OCI-LY7 (cell line): Measurements from ENCODE around the gene RNF213. TPM values are rescaled to one million over a fixed set of nuclear protein-coding genes. Genes with fewer than 3 reads are reported as not detected.

ENCODE experiments used
- BruUV-seq: library from RNA; stranded (reverse); fragments of 400-500 nt; replicated peaks from 2 replicates; lab custom pipeline; 2021; lab: Mats Ljungman, UMichigan
- CTCF ChIA-PET: fragments of 300-600 bp; sonication (Branson Sonifier 250); formaldehyde crosslinking; loops from one replicate; lab custom pipeline; 2022; ENCODE audit warnings: antibody characterized with exemption; ENCODE audit not compliant: unreplicated experiment; lab: Charles Lee
- POLR2A ChIA-PET: fragments of 300-600 bp; sonication (Branson Sonifier 250); formaldehyde crosslinking; loops from one replicate; lab custom pipeline; 2022; ENCODE audit warnings: antibody characterized with exemption; lab: Charles Lee
- DNase-seq: peaks from one replicate; pipeline ENCODE4 v3.0.0-alpha.2; 2015; ENCODE audit warnings: low spot score
- H2AFZ ChIP-seq: fragments of 200-600 bp; sonication (generic), shearing (Covaris generic); 2 replicates; pipeline ENCODE4 v1.6.1; 2014; ENCODE audit warnings: mild to moderate bottlenecking, antibody characterized with exemption, low read length, moderate library complexity
- H3K27ac ChIP-seq: fragments of 200-600 bp; sonication (generic); 2 replicates; pipeline ENCODE4 v1.5.1; 2014; ENCODE audit warnings: mixed run types, low read depth, mild to moderate bottlenecking, moderate library complexity, low read length, inconsistent platforms; ENCODE audit not compliant: poor library complexity, severe bottlenecking
- H3K36me3 ChIP-seq: fragments of 200-600 bp; sonication (generic); 2 replicates; pipeline ENCODE4 v1.6.1; 2014; ENCODE audit warnings: mild to moderate bottlenecking, antibody characterized with exemption, low read length, moderate library complexity, mixed read lengths; ENCODE audit not compliant: insufficient read depth
- H3K4me1 ChIP-seq: fragments of 200-600 bp; sonication (generic); 2 replicates; pipeline ENCODE4 v1.5.1; 2014; ENCODE audit warnings: mild to moderate bottlenecking, low read length; ENCODE audit not compliant: insufficient read depth, poor library complexity, severe bottlenecking
- H3K4me2 ChIP-seq: fragments of 200-600 bp; sonication (generic); 2 replicates; pipeline ENCODE4 v1.6.1; 2014; ENCODE audit warnings: mild to moderate bottlenecking, low read length
- H3K4me3 ChIP-seq: fragments of 200-600 bp; sonication (generic); 2 replicates; pipeline ENCODE4 v1.5.1; 2014; ENCODE audit warnings: mild to moderate bottlenecking, low read depth, low read length; ENCODE audit not compliant: poor library complexity, severe bottlenecking
- H3K79me2 ChIP-seq: fragments of 200-600 bp; sonication (generic); 2 replicates; pipeline ENCODE4 v1.6.1; 2016; ENCODE audit warnings: low read depth, mild to moderate bottlenecking, low read length, moderate library complexity, mixed read lengths; ENCODE audit not compliant: insufficient read depth
- H3K9me2 ChIP-seq: fragments of 200-600 bp; sonication (generic); 2 replicates; pipeline ENCODE4 v1.6.1; 2016; ENCODE audit warnings: mild to moderate bottlenecking, low read length, mixed read lengths; ENCODE audit not compliant: insufficient read depth
- H3K9me3 ChIP-seq: fragments of 200-600 bp; sonication (generic); 2 replicates; pipeline ENCODE4 v1.6.1; 2014; ENCODE audit warnings: mild to moderate bottlenecking, mixed run types, low read length, mixed read lengths
- H4K20me1 ChIP-seq: fragments of 200-600 bp; sonication (generic); 2 replicates; pipeline ENCODE4 v1.6.1; 2014; ENCODE audit warnings: mild to moderate bottlenecking, antibody characterized with exemption, low read length, moderate library complexity, mixed read lengths; ENCODE audit not compliant: insufficient read depth
- EZH2phosphoT487 ChIP-seq: fragments of 200-600 bp; sonication (generic); IDR thresholded peaks from 2 replicates; pipeline ENCODE4 v1.6.1; 2018; ENCODE audit warnings: low read depth, borderline replicate concordance, mild to moderate bottlenecking, mixed run types, antibody characterized with exemption, low read length, moderate library complexity, mixed read lengths
- intact Hi-C: fragments of 100-400 bp; cut with micrococcal nuclease; formaldehyde crosslinking; loops from one replicate; pipeline ENCODE4 v1.10.0; 2022; ENCODE audit not compliant: unreplicated experiment
- total RNA-seq, 2 experiments: library from RNA; depleted of rRNA in 1 of 2; stranded (reverse); fragments of >200 nt in 1 of 2; shearing (Covaris generic) in 1 of 2; gene quantifications; 2 replicates each; pipeline ENCODE4 v1.2.3, GENCODE V29; 2014 to 2022
- TF ChIP-seq, protein P1 (sequence below): fragments of 200-600 bp; sonication (generic); conservative IDR thresholded peaks from 2 replicates; pipeline ENCODE4 v1.5.1; 2014; ENCODE audit warnings: mild to moderate bottlenecking, antibody characterized with exemption, low read length, moderate library complexity, mixed read lengths

The RNF213 gene
- total RNA-seq, 2 experiments from 2014 or later = 58.8 to 68.6 TPM

DNA sequence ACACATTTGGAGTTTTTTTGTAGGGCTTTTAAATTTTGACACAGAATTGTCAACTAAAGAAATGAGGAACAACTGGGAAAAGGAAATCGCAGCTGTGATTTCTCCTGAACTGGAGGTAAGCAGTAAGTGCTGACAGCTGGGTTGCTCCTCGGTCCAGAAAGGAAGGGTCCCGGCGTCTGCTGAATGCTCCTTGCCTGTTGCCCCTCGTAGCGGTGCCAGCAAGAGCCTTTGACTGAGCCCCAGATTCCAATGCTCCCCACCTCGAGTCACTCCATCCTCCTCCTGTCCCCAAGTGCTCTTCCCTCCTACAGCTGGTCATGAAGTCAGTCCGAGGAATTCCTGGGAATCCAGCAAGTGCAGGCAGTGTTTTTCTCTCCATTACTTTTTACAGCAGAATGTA, 122.3 kb downstream of the RNF213 start:
- H3K36me3 ChIP-seq = no peaks in the 10 kb centered on the region
- no peak overlapping the region for H3K27ac ChIP-seq
- H3K4me3 ChIP-seq = no peak overlapping the region
- POLR2A ChIA-PET = interaction anchor here (0.5 kb wide), 1 partner anchor 284 kb away, joined by 3 read pairs; no protein-coding TSS in a partner anchor
- intact Hi-C loops = no loop called here
- H2AFZ ChIP-seq = no peak overlapping the region
- H3K9me3 ChIP-seq = no peaks in the 10 kb centered on the region
- TF ChIP-seq, protein P1, sequence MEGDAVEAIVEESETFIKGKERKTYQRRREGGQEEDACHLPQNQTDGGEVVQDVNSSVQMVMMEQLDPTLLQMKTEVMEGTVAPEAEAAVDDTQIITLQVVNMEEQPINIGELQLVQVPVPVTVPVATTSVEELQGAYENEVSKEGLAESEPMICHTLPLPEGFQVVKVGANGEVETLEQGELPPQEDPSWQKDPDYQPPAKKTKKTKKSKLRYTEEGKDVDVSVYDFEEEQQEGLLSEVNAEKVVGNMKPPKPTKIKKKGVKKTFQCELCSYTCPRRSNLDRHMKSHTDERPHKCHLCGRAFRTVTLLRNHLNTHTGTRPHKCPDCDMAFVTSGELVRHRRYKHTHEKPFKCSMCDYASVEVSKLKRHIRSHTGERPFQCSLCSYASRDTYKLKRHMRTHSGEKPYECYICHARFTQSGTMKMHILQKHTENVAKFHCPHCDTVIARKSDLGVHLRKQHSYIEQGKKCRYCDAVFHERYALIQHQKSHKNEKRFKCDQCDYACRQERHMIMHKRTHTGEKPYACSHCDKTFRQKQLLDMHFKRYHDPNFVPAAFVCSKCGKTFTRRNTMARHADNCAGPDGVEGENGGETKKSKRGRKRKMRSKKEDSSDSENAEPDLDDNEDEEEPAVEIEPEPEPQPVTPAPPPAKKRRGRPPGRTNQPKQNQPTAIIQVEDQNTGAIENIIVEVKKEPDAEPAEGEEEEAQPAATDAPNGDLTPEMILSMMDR = no peak
- no peak for TF ChIP-seq EZH2phosphoT487
- no peaks in the 10 kb centered on the region for H4K20me1 ChIP-seq
- H3K79me2 ChIP-seq = no peaks in the 10 kb centered on the region
- CTCF ChIA-PET = no interaction called here
- no peak overlapping the region for H3K4me2 ChIP-seq
- H3K4me1 ChIP-seq = no peaks in the 10 kb centered on the region
- no peaks in the 10 kb centered on the region for H3K9me2 ChIP-seq
- no TSS peak for BruUV-seq
- DNase-seq = no peak

DNA sequence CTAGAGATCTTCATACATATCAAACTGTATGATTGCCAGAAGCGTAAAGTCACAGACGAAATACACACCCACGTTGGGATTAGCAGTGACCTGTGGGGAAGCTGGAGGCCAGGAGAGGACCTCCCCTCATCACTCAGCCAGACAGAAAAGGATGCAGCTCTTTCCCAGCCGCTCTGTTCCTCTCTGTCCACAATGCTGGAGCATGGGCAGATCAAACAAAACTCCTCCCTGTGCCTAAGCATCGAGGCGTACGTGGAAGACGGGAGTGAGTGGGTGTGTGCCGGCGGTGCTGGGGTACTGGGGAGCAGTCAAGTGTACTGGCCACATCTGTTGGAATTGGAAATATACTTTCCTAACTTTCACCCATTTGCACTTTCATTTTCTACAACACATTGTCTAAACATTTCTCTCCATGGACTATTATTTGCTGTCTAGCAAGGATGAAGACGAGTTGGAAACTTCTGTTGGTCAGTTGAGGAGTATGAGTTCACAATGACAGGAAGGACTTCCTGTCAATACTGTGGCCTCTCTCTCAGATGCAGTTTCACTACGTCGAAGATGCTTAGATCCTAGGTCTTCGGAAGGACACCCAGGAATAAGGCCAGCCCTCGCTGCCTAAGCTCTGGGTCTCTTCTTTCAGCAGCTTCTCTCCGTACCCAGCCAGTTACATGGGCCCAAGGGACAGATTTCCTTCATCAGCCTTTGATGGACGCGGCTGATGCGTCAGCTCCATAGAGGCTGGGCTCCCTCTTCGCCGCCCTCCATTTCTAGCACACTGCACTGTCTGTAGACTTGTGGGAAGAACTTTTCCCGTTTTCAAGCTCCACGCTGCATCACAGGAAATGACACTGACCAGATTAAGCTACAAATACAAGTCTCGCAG, 123.7 kb downstream of the RNF213 start:
- H4K20me1 ChIP-seq = no peaks in the 10 kb centered on the region
- BruUV-seq = no TSS peak
- no peak overlapping the region for H3K4me3 ChIP-seq
- POLR2A ChIA-PET = no interaction called here
- H3K9me2 ChIP-seq = no peaks in the 10 kb centered on the region
- TF ChIP-seq EZH2phosphoT487 = no peak
- TF ChIP-seq, protein P1 = no peak
- intact Hi-C loops = no loop called here
- no peaks in the 10 kb centered on the region; the same call in 1 of the 2 replicates for H3K36me3 ChIP-seq
- CTCF ChIA-PET = interaction anchor here (0.6 kb wide), 1 partner anchor 134 kb away, joined by 3 read pairs; no protein-coding TSS in a partner anchor
- H3K4me1 ChIP-seq = no peaks in the 10 kb centered on the region
- no peak overlapping the region for H3K27ac ChIP-seq
- no peaks in the 10 kb centered on the region for H3K79me2 ChIP-seq
- no peak overlapping the region for H3K4me2 ChIP-seq
- H2AFZ ChIP-seq = no peak overlapping the region
- no peaks in the 10 kb centered on the region for H3K9me3 ChIP-seq
- no peak for DNase-seq

DNA sequence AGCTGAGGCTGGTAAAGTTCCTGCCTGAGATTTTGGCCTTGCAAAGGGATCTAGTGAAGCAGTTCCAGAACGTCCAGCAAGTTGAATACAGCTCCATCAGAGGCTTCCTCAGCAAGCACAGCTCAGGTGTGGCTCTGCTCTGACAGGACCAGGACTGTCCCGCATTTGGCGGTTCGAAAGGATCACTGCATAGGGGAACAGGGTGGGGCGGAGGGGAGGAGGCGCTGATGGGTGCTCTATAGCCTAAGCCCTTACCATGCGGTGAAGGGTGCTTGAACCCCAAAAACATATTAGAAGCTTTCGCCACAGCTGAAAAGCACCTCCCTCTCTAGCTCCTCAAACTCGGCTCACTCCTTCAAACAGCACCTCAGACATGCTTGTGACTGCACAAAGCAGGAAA, 124.4 kb downstream of the RNF213 start:
- no peaks in the 10 kb centered on the region for H3K9me3 ChIP-seq
- no peak overlapping the region for H2AFZ ChIP-seq
- H3K36me3 ChIP-seq = no peaks in the 10 kb centered on the region; the same call in 1 of the 2 replicates
- H3K4me1 ChIP-seq = no peaks in the 10 kb centered on the region
- H3K9me2 ChIP-seq = no peaks in the 10 kb centered on the region
- no TSS peak for BruUV-seq
- no peaks in the 10 kb centered on the region for H3K79me2 ChIP-seq
- TF ChIP-seq, protein P1 = no peak
- TF ChIP-seq EZH2phosphoT487 = no peak
- intact Hi-C loops = no loop called here
- no peak overlapping the region for H3K4me3 ChIP-seq
- DNase-seq = no peak
- H3K27ac ChIP-seq = no peak overlapping the region
- H3K4me2 ChIP-seq = no peak overlapping the region
- ChIA-PET POLR2A (no interaction called here), CTCF (no interaction called here)
- H4K20me1 ChIP-seq = no peaks in the 10 kb centered on the region
